Measurements from ENCODE around the gene AGFG2.

The AGFG2 gene

GRCh38 chr7:100568896-100569844 lies 30.2 kb downstream of the AGFG2 start:
- intact Hi-C loops (cut with DNase I): no loop called here
- peak; percentile 44 to 92 (median 60) for DNase-seq

- intact Hi-C loops (cut with DNase I): no loop called here
- peak in 2 of 10 donors; percentile 41 to 70 for DNase-seq
Observed at GRCh38 chr7:100570954-100571828, 32.2 kb downstream of the AGFG2 start.

DNA sequence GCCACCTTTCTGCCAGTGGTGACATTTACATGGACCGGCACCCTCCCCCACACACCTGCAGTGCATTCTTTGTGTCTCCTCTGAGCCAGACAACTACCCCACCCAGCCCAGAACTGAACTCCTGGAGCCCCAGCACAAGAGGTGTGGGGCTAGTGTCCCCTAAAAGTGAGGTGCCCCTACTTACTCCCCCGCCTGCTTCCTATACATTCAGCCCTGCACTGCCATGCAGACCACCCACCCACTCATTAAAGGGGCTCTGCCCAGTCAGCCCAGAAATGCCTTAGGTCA lies 32.8 kb downstream of the AGFG2 start:
- intact Hi-C loops (cut with DNase I): no loop called here

GRCh38 chr7:100572281-100572948 lies 33.4 kb downstream of the AGFG2 start:
- peak in 2 of 10 donors; percentile 51 to 59 for DNase-seq
- intact Hi-C loops (cut with DNase I): no loop called here

More for the DNA sequence above, 32.8 kb downstream of the AGFG2 start:
- peak in 1 of 10 donors; percentile 38 for DNase-seq

DNA sequence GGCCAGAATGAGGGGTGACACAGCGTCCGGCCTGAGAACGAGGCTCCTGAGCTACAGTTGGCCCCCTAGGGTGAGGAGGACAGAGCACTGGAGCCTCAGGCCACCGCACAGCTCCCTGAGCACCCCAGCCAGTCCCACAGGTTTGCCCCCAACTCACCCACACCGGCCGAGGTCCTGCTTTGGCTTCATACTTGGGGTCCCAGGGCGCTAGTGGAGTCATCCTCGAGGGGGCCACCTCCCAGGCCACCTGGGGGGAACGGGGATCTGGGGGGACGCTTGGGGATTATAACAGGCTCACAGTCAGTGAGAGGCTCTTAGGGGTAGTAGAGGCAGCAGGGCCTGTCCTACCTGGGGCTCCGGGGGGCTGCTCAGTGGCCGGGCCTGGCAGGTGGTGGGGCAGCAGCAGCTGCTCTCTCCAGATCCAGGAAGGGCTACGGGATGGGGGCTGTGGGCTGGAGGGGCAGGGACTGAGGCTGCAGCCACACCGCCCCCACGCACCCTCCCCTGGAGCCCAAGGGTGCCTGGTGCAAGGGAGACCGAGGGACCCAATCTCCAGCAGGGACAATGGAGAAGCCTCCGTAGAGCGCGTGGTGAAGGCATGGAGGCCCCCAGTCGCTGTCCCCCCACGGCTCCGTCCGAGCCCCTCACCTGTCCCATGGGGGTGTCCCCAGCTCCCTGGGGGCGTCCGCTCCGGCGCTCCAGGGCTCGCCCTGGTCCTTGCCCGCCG lies 34.1 kb downstream of the AGFG2 start:
- intact Hi-C loops (cut with DNase I): no loop called here
- DNase-seq: peak in 2 of 10 donors; percentile 73 to 83

DNA sequence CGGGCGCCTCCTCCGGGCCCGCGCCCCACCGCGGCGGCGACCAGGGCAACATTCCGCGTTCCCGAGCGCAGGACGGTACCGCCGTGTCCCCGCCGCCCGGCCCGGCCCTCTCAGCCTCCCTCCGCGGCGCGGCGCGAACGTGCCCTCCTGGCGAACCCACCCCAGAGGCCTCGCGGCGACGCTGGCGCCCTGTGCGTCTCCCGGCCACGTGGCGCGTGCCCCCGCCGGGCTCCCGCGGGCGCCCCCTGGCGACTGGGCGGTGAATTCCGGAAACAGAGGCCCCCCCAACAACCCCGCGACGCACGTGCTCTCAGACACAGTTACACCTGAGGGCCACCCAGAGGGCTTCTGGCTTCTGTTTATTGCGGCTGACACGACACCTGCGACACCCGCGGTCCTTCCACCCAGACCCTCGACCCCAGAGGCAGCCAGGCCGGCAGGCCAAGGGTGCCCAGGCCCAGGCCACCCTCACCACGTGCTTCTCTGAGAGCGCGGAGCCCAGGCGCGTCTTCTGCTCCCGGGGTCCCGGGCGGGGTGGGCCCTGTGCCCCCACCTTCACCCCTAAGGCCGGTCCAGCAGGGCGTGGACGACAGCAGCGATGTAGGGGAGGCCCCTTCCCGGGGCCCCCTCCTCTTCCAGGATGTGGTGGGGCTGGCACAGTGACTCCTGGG lies 34.8 kb downstream of the AGFG2 start, which contains the start of gene SAP25:
Gene SAP25, minus strand, starts transcription at position 210 of the 671 bp plus-strand sequence. Its CDS starts 158 bp downstream, at position 52.
- intact Hi-C loops (cut with DNase I): no loop called here
- peak in 2 of 10 donors; percentile 68 to 73 for DNase-seq

DNA sequence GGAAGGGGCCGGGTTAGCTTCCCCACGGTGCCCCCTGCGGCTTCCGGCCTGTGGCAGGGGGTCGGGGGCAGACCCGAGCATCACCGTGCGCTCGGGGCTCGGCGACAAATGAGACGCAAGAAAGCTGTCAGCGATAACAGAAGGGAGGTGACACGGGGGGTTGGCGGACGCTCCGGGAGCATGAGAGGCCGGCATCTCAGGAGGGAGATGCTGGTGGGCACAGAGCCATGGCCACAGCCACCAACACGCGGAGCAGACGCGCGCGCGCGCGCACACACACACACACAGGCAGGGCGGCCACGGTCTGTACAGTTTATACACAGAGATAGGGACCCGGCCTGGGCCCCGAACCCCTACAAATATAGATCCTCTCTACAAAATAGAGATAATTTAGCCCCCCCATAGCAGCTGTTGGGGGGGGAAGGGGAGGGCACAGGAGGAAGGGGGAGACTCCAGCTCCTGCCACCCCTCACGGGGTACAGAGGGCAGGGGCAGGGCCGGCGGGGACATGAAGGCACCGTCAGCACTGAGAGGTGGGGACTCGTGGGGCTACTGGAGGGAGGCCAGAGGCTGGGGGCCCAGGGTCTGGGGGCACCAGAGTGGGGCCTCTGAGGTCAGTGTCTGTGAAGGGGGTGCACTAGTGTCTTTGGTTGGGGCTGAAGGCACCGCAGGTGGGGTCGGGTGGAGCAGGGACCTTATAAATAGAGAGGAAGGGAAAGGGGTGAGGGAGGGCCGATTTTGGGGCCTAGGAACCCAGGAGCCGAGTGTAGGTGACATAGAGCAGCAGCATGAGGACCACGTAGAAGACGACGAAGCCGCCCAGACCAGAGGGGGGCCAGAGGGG lies 35.6 kb downstream of the AGFG2 start:
- peak in 3 of 10 donors; percentile 72 to 80 (median 78) for DNase-seq
- intact Hi-C loops (cut with DNase I): no loop called here

DNA sequence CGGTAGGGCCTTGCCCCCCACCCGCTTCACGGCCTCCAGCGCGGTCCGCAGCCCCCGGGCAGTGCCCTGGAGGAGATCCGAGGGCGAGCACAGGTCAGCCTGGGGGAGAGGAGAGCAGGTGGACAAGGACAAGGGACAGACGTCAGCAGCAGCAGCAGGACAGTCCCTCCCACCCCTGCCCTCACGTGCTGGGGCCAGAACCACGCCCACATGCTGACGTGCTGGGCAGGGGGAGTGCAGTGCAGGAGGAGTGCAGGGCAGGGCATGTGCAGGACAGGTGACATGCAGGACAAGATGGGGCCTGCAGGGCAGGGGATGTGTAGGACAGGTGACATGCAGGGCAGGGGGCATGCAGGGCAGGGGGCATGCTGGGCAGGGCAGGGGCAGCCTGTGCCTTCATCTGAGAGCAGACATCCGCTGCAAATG lies 36.2 kb downstream of the AGFG2 start:
- peak in 2 of 10 donors; percentile 40 to 63 for DNase-seq
- intact Hi-C loops (cut with DNase I): no loop called here

DNA sequence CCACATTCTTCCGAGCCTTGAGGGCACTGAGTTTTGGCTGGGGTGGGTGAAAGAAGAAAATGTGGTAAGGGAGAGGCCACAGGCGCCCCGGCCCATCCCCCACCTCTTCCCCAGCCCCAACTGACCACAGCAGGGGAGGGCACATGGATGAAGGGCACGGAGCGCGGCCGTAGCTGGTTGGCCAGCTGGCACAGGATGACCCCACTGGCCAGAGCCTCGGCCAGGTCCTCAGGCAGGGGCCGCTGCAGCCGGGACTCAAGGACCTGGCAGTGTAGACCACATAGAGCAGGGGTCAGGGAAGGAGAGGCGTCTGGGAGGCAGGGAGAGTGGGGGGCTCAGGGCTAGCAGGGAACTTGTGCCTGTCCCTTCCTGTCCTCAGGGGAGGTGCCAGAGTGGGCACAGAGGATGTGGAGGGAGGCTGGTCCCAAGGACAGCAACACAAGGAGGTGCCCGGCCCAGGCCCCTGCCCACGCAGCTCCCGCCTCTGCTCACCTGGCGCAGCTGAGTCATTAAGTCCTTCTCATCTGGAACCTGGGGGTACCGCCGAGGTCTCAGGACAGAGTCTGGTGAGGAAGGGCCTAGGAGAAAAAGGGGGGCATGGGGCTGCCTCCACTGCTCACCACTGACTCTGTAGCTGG lies 36.9 kb downstream of the AGFG2 start:
- intact Hi-C loops (cut with DNase I): no loop called here
- peak in 2 of 10 donors; percentile 77 for DNase-seq

DNA sequence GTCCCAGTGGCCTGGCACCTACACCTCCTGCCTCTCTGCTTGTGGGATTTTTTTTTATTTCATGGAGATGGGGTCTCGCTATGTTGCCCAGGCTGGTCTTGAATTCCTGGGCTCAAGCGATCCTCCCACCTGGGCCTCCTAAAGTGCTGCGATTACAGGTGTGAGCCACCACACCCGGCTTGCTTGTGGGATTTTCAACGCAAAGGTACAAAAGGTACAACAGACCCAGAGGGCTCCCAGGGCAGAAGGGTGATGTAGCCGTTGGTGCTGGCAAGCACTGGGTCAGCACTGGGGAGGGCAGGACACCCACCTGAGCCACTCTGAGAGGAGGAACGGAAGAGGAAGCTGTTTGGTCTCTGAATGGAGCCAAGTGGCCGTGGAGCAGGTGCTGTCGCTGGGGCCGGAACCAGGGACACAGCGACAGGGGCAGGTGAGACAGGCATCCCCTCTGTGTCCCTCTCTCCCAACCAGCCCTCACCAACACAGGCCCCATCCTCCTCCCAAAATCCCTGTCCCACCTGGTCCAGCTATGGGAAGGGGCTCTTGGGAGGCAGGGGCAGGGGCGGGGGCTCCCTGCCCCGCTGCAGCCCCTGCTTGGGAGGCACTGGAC lies 37.5 kb downstream of the AGFG2 start:
- intact Hi-C loops (cut with DNase I): no loop called here
- peak in 1 of 10 donors; percentile 27 for DNase-seq

DNA sequence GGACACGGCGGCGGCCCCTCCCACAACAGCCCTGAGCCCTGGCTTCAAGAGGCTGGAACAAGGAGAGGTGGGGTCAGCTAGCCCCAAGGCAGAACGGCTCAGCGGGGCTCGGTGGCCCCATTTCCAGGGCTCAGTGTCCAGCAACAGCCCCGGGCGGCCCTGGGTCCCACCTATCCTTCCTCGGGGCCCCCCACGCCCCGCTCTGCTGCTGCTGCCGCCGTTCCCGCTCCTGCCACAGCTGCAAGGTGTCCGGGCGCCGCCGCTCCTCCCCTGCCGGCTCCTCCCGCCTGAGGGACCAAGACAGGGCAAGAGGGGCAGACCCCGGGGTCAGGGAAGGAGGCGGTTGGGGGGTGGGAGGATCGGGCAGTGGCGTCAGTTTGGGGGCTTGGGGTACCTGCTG lies 38.1 kb downstream of the AGFG2 start:
- DNase-seq: peak in 2 of 10 donors; percentile 59 to 78
- intact Hi-C loops (cut with DNase I): no loop called here

DNA sequence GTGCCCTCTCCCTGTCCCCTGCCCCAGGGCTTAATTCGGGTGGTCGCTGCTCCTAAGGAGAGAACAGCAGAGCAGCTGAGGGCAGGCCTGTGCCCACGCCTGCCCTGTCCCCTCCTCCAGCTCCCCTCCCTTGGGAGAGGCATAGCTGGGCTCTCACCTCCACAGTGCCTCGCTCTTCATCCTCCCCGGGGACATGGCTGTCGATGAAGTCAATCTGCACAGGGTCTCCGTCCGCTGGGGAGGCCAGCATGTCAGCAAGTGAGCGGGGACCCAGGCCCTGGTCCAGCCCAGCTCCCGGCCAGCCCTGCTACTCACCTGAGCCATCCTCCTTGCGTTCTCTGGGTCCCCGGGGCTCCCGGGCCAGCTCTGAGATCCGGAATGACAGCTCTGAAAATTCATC lies 38.5 kb downstream of the AGFG2 start:
- peak in 2 of 10 donors; percentile 61 to 80 for DNase-seq
- intact Hi-C loops (cut with DNase I): no loop called here

- intact Hi-C loops (cut with DNase I): no loop called here
- peak in 2 of 10 donors; percentile 60 to 75 for DNase-seq
Observed at GRCh38 chr7:100578246-100579183, 39.5 kb downstream of the AGFG2 start.

GRCh38 chr7:100580466-100581283 lies 41.7 kb downstream of the AGFG2 start:
- intact Hi-C loops (cut with DNase I): no loop called here
- DNase-seq: peak in 2 of 10 donors; percentile 40 to 79

DNA sequence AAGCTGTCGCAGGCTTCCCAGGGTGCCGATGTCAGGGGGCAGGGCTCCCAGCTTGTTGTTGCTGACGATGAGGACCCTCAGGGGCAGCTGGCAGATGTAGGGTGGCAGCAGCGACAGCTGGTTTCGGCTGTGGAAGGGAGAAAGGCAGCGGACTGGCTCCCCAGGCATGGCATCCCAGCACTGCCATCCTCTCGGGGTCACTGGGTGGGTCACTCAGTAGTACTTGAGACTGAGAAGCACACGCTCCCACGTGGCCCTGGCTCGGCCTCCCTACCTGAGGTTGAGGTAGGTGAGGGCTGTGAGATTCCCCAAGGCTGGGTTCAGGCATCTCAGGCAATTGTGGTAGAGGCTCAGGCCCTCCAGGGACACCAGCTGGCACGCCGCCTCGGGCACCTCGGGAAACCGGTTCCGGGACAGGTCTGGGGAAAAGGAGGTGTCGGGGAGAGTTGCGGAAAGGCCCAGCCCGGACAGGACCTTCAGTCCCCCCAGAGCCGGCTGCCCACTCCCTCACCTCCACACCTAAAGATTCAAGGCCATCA lies 43.1 kb downstream of the AGFG2 start:
- DNase-seq: peak in 2 of 10 donors; percentile 67
- intact Hi-C loops (cut with DNase I): no loop called here
